WERI-Rb-1 (cell line): ENCODE results near the gene EMP1.

Experiments used
- DNase-seq: peaks from one replicate; pipeline ENCODE4 v3.0.0-alpha.2; 2020
- H3K27ac ChIP-seq: fragments of 250-450 bp; sonication (Bioruptor Pico); 2 replicates; pipeline ENCODE4 v1.5.1; 2020; ENCODE audit warnings: mild to moderate bottlenecking, moderate library complexity
- H3K27me3 ChIP-seq: fragments of 250-450 bp; sonication (Bioruptor Pico); 2 replicates; pipeline ENCODE4 v1.5.1; 2021; ENCODE audit warnings: mild to moderate bottlenecking, low read depth, moderate library complexity; ENCODE audit not compliant: insufficient read depth, severe bottlenecking
- H3K36me3 ChIP-seq: fragments of 250-450 bp; sonication (Bioruptor Pico); 2 replicates; pipeline ENCODE4 v1.5.1; 2020; ENCODE audit warnings: mild to moderate bottlenecking, moderate library complexity
- H3K4me3 ChIP-seq: 2 replicates; pipeline ENCODE4 v1.5.1; 2011; ENCODE audit warnings: low read depth, mild to moderate bottlenecking, control low read depth, low read length
- H3K9me3 ChIP-seq: fragments of 250-450 bp; sonication (Bioruptor Pico); 2 replicates; pipeline ENCODE4 v1.5.1; 2021; ENCODE audit warnings: mild to moderate bottlenecking, moderate library complexity; ENCODE audit not compliant: severe bottlenecking
- TF ChIP-seq, protein P1 (sequence below): IDR thresholded peaks from 2 replicates; pipeline ENCODE4 v1.5.1; 2011; ENCODE audit warnings: low read depth, mild to moderate bottlenecking, control low read depth, inconsistent platforms, low read length

The EMP1 gene

DNA sequence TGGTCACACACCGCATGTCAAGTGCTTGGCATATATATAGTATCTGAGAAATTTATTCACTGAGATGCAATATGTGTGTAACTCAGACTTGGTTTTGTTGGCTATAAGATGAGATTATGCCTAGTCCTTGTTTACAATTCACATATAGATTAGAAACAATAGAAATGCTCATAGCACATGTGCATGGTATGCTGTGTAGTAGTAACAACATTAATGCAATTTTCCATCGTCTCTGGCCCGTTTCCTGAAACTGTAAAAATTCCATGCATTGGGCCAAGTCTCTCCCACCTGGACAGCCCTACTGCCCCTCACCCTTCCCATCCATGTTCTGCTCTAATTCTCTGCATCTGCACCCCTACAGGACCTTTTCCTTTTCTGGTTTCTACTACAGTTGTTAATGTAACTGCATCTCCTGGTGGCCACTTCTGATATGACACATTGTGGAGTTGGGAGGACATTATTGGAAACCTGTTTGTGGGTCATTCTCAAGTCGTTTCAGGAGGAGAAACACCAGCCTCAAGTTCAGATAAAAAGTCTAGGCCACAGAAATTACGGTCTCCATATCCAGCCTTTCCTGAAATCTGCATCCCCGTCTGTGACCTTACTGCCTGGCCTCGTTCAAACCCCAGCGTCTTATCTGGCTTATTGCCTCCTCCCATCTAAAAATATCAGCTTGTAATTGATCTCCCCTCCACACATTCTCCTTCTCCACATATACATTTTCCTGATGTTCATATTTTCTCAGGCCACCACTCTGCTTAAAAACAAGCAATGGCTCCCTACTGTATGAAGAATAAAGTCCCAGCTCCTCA lies 37.5 kb downstream of the EMP1 start:
- no peaks in the 10 kb centered on the region for H3K9me3 ChIP-seq
- no peak overlapping the region for H3K27ac ChIP-seq
- H3K36me3 ChIP-seq: no peaks in the 10 kb centered on the region
- no peak overlapping the region for H3K4me3 ChIP-seq
- TF ChIP-seq, protein P1, sequence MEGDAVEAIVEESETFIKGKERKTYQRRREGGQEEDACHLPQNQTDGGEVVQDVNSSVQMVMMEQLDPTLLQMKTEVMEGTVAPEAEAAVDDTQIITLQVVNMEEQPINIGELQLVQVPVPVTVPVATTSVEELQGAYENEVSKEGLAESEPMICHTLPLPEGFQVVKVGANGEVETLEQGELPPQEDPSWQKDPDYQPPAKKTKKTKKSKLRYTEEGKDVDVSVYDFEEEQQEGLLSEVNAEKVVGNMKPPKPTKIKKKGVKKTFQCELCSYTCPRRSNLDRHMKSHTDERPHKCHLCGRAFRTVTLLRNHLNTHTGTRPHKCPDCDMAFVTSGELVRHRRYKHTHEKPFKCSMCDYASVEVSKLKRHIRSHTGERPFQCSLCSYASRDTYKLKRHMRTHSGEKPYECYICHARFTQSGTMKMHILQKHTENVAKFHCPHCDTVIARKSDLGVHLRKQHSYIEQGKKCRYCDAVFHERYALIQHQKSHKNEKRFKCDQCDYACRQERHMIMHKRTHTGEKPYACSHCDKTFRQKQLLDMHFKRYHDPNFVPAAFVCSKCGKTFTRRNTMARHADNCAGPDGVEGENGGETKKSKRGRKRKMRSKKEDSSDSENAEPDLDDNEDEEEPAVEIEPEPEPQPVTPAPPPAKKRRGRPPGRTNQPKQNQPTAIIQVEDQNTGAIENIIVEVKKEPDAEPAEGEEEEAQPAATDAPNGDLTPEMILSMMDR: peak; percentile 70
- H3K27me3 ChIP-seq: no peaks in the 10 kb centered on the region
- DNase-seq: peak; percentile 56

DNA sequence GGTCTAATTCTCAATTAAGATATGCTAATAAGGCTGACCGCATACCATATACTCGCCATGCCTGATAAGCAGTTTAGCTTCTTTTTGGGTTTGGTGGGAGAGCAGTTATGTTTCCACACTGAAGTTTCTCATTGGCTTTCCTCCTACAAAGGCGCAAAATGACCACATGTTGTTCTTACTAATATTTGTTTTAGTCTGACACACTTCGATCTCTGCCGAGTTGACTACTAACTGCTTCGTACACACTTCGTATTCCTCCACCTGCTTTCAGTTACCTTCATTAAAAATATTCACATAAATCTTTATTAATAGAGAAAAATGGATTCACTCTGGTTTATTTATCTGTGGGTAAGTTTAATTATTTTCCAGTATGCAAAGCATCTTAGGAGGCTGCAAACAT lies 41.7 kb downstream of the EMP1 start:
- no peak for DNase-seq
- Histone ChIP-seq H3K27ac (no peak overlapping the region), H3K27me3 (no peaks in the 10 kb centered on the region), H3K36me3 (no peaks in the 10 kb centered on the region), H3K4me3 (no peak overlapping the region), H3K9me3 (no peaks in the 10 kb centered on the region)
- TF ChIP-seq, protein P1: no peak

DNA sequence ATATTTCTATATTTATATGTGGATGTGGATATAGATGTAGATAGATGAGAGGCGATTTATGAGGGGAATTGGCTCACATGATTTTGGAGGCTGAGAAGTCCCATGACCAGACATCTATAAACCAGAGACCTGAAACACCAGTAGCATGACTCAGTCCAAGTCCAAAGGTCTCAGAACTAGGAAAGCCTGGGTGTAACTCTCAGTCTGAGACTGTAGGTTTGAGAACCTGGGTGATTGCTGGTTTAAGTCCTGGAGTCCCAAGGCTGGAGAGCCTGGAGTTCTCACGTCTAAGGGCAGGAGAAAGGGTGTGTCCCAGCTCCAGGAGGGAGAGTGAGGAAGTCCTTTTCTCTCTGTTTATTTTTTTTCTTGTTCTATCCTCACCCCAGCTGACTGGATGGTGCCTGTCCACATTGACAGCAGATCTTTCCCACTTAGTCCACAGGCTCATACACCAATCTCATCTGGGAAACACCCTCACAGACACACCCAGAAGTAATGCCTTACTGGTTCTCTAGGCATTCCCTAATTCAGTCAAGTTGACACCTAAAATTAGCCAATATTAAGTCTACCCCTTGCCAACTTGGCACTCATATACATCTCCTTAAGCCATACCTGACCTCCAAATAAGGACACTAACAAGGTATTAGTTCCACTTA lies 45.4 kb downstream of the EMP1 start:
- H3K9me3 ChIP-seq: no peaks in the 10 kb centered on the region
- no peaks in the 10 kb centered on the region for H3K36me3 ChIP-seq
- no peak overlapping the region for H3K27ac ChIP-seq
- no peak for DNase-seq
- TF ChIP-seq, protein P1: no peak
- no peaks in the 10 kb centered on the region for H3K27me3 ChIP-seq
- no peak overlapping the region for H3K4me3 ChIP-seq

DNA sequence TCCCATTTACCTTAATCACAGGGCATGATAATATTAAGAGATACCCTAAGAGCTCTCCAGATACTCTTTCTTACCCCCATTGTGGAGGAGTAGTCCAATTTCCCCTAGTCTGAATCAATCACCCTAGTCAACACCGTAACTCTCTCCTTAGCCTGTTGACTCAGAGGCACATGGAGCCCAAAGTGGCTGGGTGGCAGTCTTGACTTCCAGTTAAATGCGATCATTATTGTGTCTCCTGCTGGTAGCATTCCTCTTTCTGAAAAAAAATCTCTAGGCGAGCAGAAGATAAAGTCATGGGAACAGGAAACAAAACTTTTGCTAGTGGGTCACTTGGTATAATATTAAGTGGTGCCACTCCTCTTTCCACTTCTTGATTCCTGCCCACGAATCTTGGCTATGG lies 46.4 kb downstream of the EMP1 start:
- H3K4me3 ChIP-seq: no peak overlapping the region
- TF ChIP-seq, protein P1: no peak
- H3K27ac ChIP-seq: no peak overlapping the region
- no peaks in the 10 kb centered on the region for H3K36me3 ChIP-seq
- no peaks in the 10 kb centered on the region for H3K27me3 ChIP-seq
- DNase-seq: no peak
- no peaks in the 10 kb centered on the region for H3K9me3 ChIP-seq

DNA sequence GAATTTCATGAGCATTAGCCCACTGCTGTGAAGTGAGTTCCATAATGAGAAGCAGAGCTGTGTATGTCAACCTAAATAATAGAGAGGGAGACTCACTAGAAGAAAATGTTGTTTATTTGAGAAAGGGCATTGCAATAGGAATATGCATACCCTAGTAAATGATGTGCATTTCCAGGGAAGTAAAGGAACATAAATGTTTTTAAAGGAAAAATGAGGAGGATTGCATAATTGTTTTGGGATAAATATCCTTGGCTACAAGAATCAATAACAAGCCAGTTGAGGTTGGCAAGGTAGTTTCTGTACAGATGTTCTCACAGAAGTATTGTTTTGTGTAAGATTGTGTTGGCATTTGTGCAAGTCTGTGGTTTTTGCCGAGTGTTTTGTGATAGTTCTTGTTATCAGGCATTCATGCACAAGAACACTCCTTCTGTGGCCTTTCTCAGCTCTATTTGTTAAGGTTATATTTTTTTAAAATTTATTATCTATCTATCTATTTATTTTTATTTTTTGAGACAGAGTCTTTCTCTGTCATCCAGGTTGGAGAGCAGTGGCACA lies 47.1 kb downstream of the EMP1 start:
- no peak for DNase-seq
- H3K27ac ChIP-seq: no peak overlapping the region
- H3K4me3 ChIP-seq: no peak overlapping the region
- no peaks in the 10 kb centered on the region for H3K36me3 ChIP-seq
- no peaks in the 10 kb centered on the region for H3K9me3 ChIP-seq
- TF ChIP-seq, protein P1: no peak
- no peaks in the 10 kb centered on the region for H3K27me3 ChIP-seq
